Measurements from ENCODE around the gene MCF2.
"Not testable (repeated sequence)": the region's sequence is repeated elsewhere in the genome, so short reads cannot be mapped to it uniquely, and the experiment has no call there.

Gene MCF2

GRCh38 chrX:139708067-139708466 lies at the start of gene MCF2:
MCF2 (minus strand) TSS chrX:139708167; CDS start chrX:139651744, 56,423 bp downstream.
- FAIRE-seq = no peak
- DNase-seq (ENCODE audit: low spot score) = no peak

DNA sequence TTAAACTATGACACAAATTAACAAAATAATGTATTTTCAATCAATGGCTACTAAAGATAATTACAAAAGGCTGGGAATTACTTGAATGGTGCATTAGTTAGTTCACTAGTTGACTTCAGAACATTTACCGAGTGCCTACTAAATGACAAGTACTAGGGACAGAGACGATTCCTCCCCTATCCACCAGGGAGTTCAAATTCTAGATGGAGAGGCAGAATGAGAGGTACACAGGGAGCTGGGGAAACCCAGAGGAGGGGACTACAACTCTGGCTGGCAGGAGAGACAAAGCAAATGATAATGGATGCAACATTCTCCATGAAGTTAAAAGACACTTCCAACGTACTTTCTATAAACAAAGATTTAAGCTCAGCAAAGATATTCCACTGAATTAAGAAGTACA lies 43.1 kb upstream of the MCF2 start:
- FAIRE-seq (no peak), DNase-seq (ENCODE audit: low spot score) (no peak)

GRCh38 chrX:139750390-139750789 lies 42.4 kb upstream of the MCF2 start:
- DNase-seq (ENCODE audit: low spot score) = no peak
- FAIRE-seq = no peak

DNA sequence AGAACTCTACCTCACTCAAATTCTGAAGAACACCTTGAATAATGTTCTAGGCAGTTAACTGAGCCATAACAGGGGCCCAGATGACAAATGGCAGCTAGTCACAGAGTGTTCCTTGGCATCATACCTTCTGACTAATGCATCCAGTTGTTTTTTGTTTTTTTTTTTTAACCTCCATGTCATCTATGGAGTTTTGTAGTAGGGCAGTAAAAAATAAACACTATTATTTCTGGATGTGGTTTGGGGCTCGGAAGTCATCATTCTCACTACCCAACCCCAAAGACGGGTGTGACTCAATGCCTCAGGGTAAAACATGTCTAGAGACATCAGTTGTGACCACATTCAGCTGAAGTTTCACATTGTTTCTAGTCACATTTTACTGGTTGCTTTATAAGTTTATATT lies 31.2 kb upstream of the MCF2 start:
- FAIRE-seq (no peak), DNase-seq (ENCODE audit: low spot score) (peak; percentile 6)

- DNase-seq (ENCODE audit: low spot score) = peak; percentile 13
- FAIRE-seq = no peak
These were observed 30.6 kb upstream of the MCF2 start for GRCh38 chrX:139738581-139738980.

DNA sequence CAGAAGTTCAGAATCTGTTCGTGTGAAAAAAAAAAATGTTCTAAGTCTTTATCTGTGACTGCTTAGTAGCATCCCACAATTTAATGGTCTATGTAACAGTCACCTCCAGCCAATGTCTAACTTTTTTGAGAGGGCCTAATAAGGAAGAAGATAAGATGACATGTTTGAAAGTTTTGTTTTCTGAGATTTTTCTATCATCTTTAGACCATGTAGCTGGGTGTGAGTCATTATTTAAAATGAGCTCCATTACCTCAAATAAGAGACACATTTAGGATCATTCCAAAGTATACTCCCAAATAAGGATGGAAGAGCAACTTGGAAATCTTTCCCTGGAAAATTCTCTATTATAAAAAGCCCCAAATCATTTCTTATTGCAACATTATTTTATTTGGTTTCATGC lies 28.2 kb upstream of the MCF2 start:
- no peak for DNase-seq (ENCODE audit: low spot score)
- no peak for FAIRE-seq

- DNase-seq (ENCODE audit: low spot score) = no peak
- no peak for FAIRE-seq
These were observed 27.0 kb upstream of the MCF2 start for GRCh38 chrX:139734996-139735395.

DNA sequence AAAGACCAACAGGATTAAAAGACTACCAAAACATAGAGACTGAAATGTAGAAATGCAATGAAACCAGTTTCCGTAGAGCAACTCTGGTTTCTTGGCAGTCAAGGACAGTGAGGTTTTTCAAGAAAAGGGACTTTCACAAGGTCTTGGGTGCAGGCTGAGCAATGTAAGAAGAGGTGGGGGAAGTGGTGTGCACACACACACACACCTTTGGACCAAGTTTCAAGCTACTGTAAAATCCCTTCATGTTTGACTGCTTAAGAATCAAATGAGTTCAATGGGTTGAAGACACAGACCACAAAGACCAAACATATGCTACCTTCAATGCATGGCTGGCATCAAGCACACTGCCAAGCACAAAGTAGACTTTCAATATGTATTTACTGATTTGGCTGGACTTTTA lies 17.8 kb upstream of the MCF2 start:
- FAIRE-seq (no peak), DNase-seq (ENCODE audit: low spot score) (no peak)

DNA sequence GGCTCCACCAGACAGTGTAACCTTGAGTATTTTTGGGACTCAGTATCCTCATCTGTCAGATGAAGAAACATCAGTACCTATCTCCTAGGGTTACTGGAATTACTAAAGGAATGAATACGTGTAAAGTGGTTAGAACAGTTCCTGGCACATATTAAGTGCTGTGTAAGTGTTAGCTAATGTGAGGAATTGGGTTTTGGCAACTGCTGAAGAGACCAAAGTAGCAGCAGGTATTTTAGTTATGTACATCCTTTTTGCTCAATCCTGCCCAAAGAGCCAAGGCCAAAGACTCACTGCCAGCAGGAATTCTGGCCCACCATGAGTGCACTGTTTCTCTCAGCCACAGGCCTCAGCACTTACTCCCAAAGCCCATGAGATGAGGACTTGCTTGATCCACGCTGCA lies 16.7 kb upstream of the MCF2 start:
- FAIRE-seq = no peak
- DNase-seq (ENCODE audit: low spot score) = no peak

DNA sequence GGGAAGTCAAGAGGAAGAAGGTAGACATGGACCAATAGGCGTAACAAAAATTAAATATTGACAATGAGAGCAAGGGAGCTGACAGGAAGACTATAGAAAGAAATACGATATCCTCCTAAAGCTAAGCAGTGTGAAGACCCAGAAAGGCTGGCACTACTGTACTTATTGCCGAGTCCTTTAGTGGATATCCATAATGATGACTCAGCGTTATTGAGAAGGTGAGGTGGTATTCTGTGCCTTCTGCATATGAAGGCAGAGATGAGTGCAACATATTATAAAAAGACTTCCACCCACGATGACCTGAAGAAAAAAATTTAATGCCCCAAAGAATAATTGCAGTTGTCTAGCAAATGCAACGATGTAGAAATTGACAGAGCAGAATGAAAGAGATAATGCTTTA lies 13.0 kb upstream of the MCF2 start:
- FAIRE-seq (no peak), DNase-seq (ENCODE audit: low spot score) (no peak)

DNA sequence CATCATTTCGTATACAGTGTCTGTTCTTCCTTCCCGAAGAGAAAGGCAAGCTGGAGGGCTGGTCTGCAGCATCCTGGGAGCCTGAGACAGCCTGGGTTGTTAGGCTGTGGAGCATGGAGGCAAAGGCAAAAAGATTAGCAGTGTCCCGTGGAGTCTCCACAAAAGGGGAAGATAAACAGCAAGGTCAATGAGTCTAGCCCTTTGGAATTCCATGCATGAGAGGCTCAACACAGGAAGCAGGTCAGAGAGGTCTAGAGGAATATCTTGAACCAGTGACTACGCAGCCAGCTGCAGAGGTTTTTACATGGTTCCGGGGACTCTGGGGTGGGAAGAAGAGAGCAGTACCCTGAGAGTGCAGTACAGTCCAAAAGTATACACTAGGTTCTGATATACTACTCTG lies 12.2 kb upstream of the MCF2 start:
- FAIRE-seq = no peak
- DNase-seq (ENCODE audit: low spot score) = peak; percentile 20

- no peak for FAIRE-seq
- no peak for DNase-seq (ENCODE audit: low spot score)
These were observed 5.3 kb downstream of the MCF2 start for GRCh38 chrX:139702658-139703057.

DNA sequence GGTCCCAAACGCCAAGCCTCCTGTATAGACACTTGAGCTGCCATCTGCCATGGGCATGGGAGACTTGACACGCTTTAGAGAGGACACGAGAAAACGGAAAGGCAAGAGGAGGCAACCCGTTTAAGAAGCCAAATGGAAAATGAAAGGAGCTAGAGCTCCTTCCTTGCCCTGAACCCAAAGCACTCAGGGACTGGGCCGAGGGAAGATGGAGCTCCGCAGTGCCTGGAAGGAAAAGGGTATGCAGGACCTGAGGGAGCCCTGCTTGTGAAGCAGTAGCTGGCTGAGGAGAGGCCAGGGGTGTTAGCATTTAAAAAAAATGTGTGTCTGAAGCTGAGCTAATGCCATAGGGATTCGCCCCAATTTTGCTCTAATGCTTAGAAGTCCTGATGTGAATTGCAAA lies 15.1 kb downstream of the MCF2 start:
- FAIRE-seq (no peak), DNase-seq (ENCODE audit: low spot score) (no peak)

GRCh38 chrX:139692506-139692849 lies 15.5 kb downstream of the MCF2 start:
- FAIRE-seq (no peak), DNase-seq (ENCODE audit: low spot score) (no peak)

DNA sequence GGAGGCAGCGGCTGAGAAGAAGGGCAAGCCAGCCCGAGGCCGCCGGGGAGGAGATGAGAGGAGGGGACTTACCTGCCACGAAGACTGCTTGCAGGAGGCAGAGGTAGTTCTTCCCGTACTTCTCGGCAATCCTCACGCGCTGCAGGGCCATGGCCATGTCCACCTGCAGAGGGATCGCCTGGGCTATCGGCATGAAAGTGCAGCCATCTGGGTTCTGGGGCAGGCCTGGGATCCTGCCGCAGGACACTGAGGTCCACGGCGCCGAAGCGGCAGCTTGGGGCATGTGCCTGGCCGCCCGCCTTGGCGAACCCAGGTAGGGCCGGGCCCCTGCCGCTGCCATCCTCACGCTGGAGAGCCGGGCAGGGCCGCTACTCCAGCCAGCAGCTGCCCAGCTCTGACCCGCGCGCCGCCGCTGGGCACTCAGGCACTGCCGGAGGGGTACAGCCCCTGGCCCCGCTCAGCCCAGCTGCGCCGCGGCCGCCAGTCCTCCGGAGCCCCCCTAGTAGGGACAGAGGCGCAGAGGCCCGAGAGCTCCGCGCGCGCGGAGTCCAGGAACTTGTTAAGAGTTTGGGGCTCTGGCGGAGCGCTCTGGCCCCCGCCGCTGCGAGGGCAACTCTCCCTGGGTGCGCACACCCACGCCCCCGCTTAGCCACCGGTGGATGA lies 16.0 kb downstream of the MCF2 start:
- DNase-seq (ENCODE audit: low spot score) = no peak
- no peak for FAIRE-seq

- no peak for FAIRE-seq
- no peak for DNase-seq (ENCODE audit: low spot score)
These were observed 16.5 kb downstream of the MCF2 start for GRCh38 chrX:139691493-139691842.

DNA sequence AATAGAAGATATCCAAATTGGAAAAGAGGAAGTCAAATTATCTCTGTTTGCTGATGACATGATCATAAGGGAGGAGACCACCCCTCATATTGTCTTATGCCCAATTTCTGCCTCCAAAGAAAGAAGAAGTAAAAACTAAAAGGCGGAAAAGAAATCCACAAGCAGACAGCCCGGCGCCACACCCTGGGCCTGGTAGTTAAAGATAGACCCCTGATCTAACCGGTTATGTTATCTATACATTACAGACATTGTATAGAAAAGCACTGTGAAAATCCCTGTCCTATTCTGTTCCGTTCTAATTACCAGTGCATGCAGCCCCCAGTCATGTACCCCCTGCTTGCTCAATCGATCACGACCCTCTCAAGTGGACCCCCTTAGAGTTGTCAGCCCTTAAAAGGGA lies 22.8 kb downstream of the MCF2 start:
- FAIRE-seq; DNase-seq (ENCODE audit: low spot score): not testable (repeated sequence)

DNA sequence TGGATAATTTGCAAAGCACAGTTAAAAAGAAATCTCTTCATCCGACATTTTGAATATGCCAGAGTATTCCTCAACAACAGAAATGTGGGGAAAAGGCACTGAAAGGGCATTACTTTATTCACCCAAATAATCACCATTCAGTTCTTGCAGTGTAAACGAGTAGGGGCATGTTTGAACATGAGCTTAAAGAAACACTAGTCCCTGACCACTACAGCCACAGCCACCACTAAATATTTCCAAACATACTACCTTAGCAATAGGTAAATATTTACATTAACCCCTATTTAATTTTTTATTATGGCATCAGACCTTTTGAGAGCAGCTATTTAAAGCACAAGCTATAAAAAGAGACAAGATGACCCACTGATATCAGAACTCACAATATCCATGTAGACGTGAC lies 27.6 kb downstream of the MCF2 start:
- no peak for DNase-seq (ENCODE audit: low spot score)
- FAIRE-seq = no peak

- no peak for DNase-seq (ENCODE audit: low spot score)
- FAIRE-seq = no peak
These were observed 60.4 kb downstream of the MCF2 start for GRCh38 chrX:139647597-139647996.

DNA sequence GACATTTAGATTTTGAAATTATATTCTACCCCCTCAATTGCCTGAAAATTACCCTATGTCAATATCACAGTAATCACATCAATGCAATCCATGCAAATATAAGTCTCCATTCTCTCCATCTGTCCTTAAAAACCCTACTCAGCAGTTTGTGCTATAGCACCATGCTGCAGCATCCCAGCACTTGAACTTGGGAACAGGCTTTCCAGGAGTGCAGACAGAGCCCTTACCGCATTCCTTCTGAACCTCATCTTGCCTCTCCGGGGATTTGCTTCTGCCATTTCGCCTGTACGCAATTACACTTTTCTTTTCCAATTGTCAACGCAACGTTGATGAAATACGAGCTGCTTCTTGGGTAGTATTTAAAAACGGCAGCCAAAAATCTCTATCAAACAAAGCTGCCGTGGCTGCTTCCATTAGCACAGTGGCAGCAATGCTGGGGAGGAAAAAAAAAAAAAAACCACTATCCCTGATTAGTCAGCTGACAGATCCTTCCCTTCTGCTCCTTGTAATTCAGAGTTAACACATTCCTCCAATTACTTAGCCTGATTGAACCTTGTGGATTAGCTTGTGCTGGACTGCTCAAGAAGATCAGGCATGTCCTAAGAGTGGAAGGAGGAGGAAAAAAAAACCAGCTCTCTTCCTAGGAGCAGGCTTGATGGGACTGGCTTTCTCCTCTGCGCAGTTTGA lies 65.6 kb downstream of the MCF2 start:
- DNase-seq (ENCODE audit: low spot score) = peak; percentile 1
- FAIRE-seq = no peak

- FAIRE-seq (no peak), DNase-seq (ENCODE audit: low spot score) (no peak)
These were observed 67.7 kb downstream of the MCF2 start for GRCh38 chrX:139640259-139640658.

- DNase-seq (ENCODE audit: low spot score) (no peak), FAIRE-seq (no peak)
These were observed 68.7 kb downstream of the MCF2 start for GRCh38 chrX:139639253-139639652.

DNA sequence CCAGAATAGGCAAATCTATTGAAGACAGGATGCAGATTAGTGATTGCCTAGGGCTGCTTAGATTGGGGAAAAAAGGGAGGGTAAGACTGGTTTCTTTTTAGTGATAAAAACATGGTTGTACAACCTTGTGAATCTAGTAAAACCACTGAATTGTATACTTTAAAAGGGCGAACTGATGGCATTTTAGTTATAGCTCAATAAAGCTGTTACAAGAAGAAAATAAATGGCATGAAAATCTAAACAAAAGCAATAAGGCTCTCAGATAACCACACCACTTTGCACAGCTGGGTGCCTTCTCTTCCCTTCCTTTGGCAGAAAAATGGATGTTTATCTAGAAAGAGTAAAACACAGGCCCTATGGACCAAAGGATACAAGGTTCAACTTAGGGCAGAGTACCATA lies 107.9 kb downstream of the MCF2 start:
- no peak for DNase-seq (ENCODE audit: low spot score)
- FAIRE-seq = no peak

GRCh38 chrX:139596068-139596467 lies 111.9 kb downstream of the MCF2 start:
- no peak for FAIRE-seq
- DNase-seq (ENCODE audit: low spot score) = no peak
